Lower lobe of right lung (tissue), 2 donors: ENCODE data around the gene TPRA1. TPM values are rescaled to one million over a fixed set of nuclear protein-coding genes. Genes with fewer than 3 reads are reported as not detected.

Source experiments
- ATAC-seq, 2 donors: fragments of 200-7000 bp; cut with Tn5 transposase; one replicate each; pipeline ENCODE4 v1.9.1; 2020 to 2022; ENCODE audit warnings: mild to moderate bottlenecking in 2 of 2, moderate library complexity in 2 of 2
- DNase-seq: peaks from one replicate; pipeline ENCODE4 v3.0.0-alpha.2; 2020
- H3K27ac ChIP-seq: fragments of 200-600 bp; one replicate; pipeline ENCODE4 v1.8.0; 2022
- H3K27me3 ChIP-seq: fragments of 200-600 bp; one replicate; pipeline ENCODE4 v1.8.0; 2022; ENCODE audit warnings: low read depth
- H3K36me3 ChIP-seq: fragments of 200-600 bp; one replicate; pipeline ENCODE4 v1.8.0; 2022; ENCODE audit warnings: mild to moderate bottlenecking
- H3K4me1 ChIP-seq: fragments of 200-600 bp; one replicate; pipeline ENCODE4 v1.8.0; 2022
- H3K4me3 ChIP-seq: fragments of 200-600 bp; one replicate; pipeline ENCODE4 v1.8.0; 2022; ENCODE audit warnings: mild to moderate bottlenecking
- H3K9me3 ChIP-seq: fragments of 200-600 bp; one replicate; pipeline ENCODE4 v1.8.0; 2022
- intact Hi-C: fragments of 100-400 bp; cut with DNase I; formaldehyde crosslinking; loops from one replicate; pipeline ENCODE4 v1.11.0; 2022
- total RNA-seq: library from RNA; stranded (reverse); fragmentation: NEBNext Ultra II Directional; extraction: Animal tissue kit (Norgen Biotek cat#: 25700); gene quantifications from one replicate; pipeline ENCODE4 v1.2.1, GENCODE V29; 2021
- TF ChIP-seq, protein P1 (sequence below): fragments of 200-600 bp; IDR thresholded peaks from one replicate; pipeline ENCODE4 v1.8.0; 2022; ENCODE audit warnings: antibody characterized with exemption, mild to moderate bottlenecking
- donor health status: DM: no; HTN: yes; CAD: no; lungs with severe emphysema.

The TPRA1 gene
- total RNA-seq, 1 donor from 2014 or later = 38.8 TPM

DNA sequence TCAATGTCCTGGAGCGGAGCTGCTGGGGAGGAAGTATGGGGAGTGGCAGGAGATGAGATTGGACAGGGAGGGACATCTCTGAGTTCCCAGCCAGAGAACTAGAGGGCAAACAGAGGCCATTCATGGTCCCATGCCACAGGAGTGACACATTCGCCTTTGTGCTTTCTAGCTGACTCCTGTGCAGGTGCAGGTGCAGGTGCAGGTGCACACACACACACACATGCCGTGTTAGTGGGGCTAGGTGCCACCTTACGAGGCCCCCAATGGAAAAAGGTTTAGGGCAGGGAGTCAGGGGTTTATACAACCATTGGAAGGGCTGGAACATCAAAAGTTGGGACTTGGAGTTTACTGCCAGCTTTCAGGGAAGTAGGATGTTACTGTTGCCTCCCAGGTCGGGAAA, 52.0 kb downstream of the TPRA1 start:
- Histone ChIP-seq H3K4me3 (no peak overlapping the region), H3K36me3 (no peaks in the 10 kb centered on the region), H3K27me3 (no peaks in the 10 kb centered on the region), H3K9me3 (no peaks in the 10 kb centered on the region), H3K27ac (no peak overlapping the region), H3K4me1 (peaks cover 10% of the 10 kb centered on the region)
- DNase-seq (no peak), ATAC-seq (no peak)
- TF ChIP-seq, protein P1, sequence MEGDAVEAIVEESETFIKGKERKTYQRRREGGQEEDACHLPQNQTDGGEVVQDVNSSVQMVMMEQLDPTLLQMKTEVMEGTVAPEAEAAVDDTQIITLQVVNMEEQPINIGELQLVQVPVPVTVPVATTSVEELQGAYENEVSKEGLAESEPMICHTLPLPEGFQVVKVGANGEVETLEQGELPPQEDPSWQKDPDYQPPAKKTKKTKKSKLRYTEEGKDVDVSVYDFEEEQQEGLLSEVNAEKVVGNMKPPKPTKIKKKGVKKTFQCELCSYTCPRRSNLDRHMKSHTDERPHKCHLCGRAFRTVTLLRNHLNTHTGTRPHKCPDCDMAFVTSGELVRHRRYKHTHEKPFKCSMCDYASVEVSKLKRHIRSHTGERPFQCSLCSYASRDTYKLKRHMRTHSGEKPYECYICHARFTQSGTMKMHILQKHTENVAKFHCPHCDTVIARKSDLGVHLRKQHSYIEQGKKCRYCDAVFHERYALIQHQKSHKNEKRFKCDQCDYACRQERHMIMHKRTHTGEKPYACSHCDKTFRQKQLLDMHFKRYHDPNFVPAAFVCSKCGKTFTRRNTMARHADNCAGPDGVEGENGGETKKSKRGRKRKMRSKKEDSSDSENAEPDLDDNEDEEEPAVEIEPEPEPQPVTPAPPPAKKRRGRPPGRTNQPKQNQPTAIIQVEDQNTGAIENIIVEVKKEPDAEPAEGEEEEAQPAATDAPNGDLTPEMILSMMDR = no peak
- intact Hi-C loops = no loop called here

DNA sequence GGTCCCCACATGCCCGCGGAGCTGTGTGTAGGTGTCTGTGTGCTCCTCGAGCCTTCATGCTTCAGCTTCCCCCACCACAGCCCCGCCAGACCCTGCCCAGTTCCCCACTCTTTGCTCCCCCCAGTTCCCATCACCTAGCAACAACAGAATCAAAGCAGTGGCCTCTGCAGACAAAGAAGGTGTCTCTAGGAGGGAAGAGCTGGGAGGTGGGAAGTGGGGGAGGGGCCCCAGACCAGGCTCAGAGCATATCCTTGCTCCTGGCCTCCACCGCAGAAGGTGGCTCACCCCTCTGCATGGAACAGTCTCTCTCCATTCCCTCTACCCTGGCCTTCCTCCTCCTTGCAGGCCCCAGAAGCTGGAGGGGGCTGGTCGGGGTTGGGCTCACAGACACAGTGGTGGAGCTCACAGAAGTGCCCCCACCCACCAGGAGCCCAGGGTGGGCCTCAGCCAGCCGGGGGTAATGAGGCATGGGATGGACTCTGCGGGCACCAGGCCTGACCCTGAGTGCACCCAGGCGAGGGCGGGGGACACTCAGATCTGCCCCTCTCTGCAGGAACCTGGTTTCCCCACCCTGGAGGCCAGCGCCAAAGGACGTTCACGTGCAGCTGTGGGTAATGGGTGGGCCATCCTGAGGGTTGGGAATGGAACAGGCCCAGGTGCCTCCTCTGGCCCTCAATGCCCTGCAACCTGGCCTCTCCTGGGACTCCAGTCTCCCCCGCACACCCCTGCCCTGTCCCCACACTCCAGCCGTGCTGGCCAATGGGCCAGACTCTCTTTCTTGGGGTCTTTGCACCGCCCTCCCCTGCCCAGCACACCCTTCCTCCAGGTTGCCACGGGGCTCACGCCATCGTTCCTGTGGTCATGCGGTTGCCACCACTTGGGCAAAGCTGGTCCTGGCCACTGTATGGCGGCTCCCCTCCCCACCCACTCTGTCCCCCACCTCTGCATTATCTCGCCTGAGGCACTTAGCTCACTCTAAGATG, 53.4 kb downstream of the TPRA1 start:
- H3K36me3 ChIP-seq = no peaks in the 10 kb centered on the region
- ATAC-seq = no peak
- H3K4me1 ChIP-seq = no peaks in the 10 kb centered on the region
- no peak for DNase-seq
- no peak overlapping the region for H3K4me3 ChIP-seq
- no peak overlapping the region for H3K27ac ChIP-seq
- TF ChIP-seq, protein P1 = no peak
- H3K27me3 ChIP-seq = no peaks in the 10 kb centered on the region
- H3K9me3 ChIP-seq = no peaks in the 10 kb centered on the region
- intact Hi-C loops = no loop called here

DNA sequence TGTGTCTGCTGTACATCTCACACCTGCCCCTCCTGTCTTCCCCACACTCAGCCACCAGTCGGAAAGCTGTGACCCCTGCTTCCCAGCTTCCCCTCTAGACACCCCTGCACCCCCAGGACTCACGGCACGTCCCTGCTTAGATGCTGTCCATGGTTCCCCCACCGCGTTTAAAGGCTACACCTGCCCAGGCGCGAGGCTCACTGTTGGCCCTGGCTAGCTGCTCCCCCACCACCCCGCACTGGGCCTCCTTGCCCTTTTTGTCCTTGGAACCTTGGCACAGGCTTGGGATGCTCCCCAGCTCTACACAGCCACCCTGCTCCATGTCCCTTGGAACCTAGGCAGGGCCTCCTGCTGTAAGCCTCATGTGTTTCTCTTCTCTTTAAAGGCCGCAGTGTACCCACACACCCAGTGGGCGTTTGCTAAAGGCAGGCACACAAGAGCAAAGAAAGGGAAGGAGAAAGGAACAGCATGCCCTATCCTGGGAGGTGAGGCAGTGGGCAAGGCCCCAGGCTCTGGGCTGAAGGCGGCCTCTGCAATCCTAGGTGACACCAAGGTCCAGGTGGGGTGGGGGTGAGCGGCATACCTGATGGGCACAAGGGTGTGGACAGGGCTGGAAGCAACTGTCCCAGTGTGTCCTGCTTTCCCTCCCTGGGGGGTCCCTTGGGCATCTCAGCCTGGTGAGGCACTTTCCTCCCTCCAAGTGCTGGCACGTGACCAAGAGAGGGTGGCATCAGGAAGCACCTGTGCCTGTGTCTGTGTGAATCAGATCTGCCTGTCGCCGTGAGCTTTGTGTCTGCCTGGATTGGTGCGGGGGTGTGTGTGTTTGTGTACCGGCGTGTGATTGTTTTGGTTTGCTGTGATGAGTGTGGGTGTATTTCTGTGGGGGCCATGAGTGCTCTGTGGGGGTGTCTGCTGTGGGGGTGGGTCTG, 54.4 kb downstream of the TPRA1 start:
- DNase-seq (no peak), ATAC-seq (no peak)
- Histone ChIP-seq H3K9me3 (no peaks in the 10 kb centered on the region), H3K4me1 (no peaks in the 10 kb centered on the region), H3K36me3 (no peaks in the 10 kb centered on the region), H3K4me3 (no peak overlapping the region), H3K27me3 (no peaks in the 10 kb centered on the region), H3K27ac (no peak overlapping the region)
- intact Hi-C loops = no loop called here
- TF ChIP-seq, protein P1 = no peak

DNA sequence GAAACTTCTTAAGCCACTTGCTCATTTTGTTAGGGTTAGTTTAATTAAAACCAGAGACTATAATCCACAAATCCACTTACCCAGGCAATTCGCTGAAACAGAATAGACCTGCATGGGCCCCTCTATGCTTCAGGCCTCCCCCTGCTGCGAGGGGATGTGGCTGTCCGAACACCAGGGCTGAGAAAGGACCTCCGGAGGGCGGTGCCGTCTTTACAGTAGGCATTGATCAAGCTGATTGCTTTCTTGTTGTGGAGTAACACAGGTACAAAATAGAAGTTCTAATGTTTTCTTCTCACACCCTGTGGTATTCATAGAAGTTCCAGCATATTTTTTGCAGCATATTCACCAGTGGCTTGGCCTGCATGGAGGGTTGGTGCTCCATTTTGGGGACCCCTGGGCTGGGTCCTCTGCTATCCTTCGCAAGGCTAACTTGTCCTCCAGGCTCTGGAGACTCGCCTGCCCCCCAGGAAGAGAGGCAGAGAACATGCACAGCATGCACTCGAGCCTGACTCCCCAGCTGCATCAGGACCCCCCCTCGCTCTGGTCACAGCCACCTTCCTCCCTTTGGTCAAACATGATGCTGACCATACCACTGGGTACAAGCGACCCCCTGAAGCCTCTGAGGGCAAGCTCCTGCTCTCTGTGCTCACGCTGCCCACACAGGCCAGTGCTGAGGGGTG, 55.3 kb downstream of the TPRA1 start:
- H3K4me1 ChIP-seq = no peaks in the 10 kb centered on the region
- H3K4me3 ChIP-seq = no peak overlapping the region
- DNase-seq (no peak), ATAC-seq (no peak)
- no peak overlapping the region for H3K27ac ChIP-seq
- H3K9me3 ChIP-seq = no peaks in the 10 kb centered on the region
- H3K36me3 ChIP-seq = no peaks in the 10 kb centered on the region
- intact Hi-C loops = no loop called here
- H3K27me3 ChIP-seq = no peaks in the 10 kb centered on the region
- TF ChIP-seq, protein P1 = no peak

DNA sequence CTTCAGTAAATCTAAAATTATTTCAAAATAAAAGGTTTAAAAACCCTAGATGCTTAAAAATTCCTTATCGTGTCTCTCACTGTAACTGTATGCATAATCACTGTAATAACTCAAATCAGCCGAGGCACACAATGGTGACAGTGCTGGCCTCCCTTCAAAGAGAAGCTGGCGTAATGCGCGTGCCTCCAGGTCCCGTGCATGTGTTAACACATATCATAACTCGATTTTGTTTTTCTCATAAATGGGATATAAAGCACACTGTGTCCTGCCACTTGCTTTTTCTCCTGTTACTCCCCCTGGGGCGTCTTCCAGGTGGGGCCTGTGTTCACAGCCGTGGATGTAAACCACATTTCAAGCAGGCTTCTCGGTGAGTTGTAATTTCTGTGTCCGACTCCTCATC, 56.0 kb downstream of the TPRA1 start:
- Histone ChIP-seq H3K4me3 (no peak overlapping the region), H3K27me3 (no peaks in the 10 kb centered on the region), H3K4me1 (no peaks in the 10 kb centered on the region), H3K27ac (no peak overlapping the region), H3K9me3 (no peaks in the 10 kb centered on the region), H3K36me3 (no peaks in the 10 kb centered on the region)
- no peak for ATAC-seq
- no peak for DNase-seq
- intact Hi-C loops = no loop called here
- TF ChIP-seq, protein P1 = no peak
